C4-2B (cell line): Measurements from ENCODE around the gene TXNDC8.

ENCODE experiments used
- ZFX ChIP-seq: fragments of 450-650 bp; IDR thresholded peaks from 2 replicates; pipeline ENCODE4 v1.6.1; 2017
- TF ChIP-seq, protein P1 (sequence below): fragments of 450-650 bp; conservative IDR thresholded peaks from 2 replicates; pipeline ENCODE4 v1.5.1; 2017; ENCODE audit warnings: mild to moderate bottlenecking

DNA sequence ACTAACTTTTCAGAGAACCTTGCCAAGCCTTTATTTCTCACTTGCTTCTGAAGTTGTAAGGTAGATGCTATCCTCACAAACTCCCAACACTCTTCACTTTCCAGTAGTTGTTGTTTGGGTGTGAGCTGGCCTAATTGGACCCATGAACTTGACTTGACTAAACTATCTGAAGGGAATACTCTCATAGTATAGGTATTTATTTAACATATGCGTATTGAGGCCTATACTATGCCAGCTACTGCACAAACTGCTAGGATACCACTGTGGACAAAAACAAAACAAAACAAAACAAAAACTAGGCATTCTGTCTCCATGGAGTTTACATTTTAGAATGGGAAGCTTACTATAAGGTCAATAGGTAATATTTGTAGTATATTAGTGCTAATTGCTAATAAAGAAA lies 1.3 kb downstream of the TXNDC8 start:
- TF ChIP-seq, protein P1, sequence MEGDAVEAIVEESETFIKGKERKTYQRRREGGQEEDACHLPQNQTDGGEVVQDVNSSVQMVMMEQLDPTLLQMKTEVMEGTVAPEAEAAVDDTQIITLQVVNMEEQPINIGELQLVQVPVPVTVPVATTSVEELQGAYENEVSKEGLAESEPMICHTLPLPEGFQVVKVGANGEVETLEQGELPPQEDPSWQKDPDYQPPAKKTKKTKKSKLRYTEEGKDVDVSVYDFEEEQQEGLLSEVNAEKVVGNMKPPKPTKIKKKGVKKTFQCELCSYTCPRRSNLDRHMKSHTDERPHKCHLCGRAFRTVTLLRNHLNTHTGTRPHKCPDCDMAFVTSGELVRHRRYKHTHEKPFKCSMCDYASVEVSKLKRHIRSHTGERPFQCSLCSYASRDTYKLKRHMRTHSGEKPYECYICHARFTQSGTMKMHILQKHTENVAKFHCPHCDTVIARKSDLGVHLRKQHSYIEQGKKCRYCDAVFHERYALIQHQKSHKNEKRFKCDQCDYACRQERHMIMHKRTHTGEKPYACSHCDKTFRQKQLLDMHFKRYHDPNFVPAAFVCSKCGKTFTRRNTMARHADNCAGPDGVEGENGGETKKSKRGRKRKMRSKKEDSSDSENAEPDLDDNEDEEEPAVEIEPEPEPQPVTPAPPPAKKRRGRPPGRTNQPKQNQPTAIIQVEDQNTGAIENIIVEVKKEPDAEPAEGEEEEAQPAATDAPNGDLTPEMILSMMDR = no peak
- TF ChIP-seq ZFX = no peak
